CD4-positive, alpha-beta T cell treated with Interleukin-2 at 100 ng/mL for 4 hours (primary cell): ENCODE data around the gene GPR108.
"Not testable (repeated sequence)": the region's sequence is repeated elsewhere in the genome, so short reads cannot be mapped to it uniquely, and the experiment has no call there.

Experiments used
- DNase-seq: peaks from one replicate; pipeline ENCODE4 v3.0.0-alpha.2; 2020; ENCODE audit warnings: low spot score

The GPR108 gene

GRCh38 chr19:6761053-6761676 is 23.8 kb upstream of the GPR108 start:
- no peak for DNase-seq

GRCh38 chr19:6760606-6761005 is 23.2 kb upstream of the GPR108 start:
- DNase-seq: no peak

- DNase-seq: no peak
Measured at GRCh38 chr19:6754653-6755463, 17.5 kb upstream of the GPR108 start.

GRCh38 chr19:6754136-6754535 is 16.8 kb upstream of the GPR108 start:
- DNase-seq: no peak

- peak; percentile 72 for DNase-seq
Measured at GRCh38 chr19:6753178-6754031, 16.0 kb upstream of the GPR108 start.

- no peak for DNase-seq
Measured at GRCh38 chr19:6752256-6753177, 15.1 kb upstream of the GPR108 start.

GRCh38 chr19:6751189-6751588 is 13.8 kb upstream of the GPR108 start:
- no peak for DNase-seq

GRCh38 chr19:6750062-6750461 is 12.7 kb upstream of the GPR108 start:
- DNase-seq: no peak

- DNase-seq: not testable (repeated sequence)
Measured at GRCh38 chr19:6748543-6748942, 11.2 kb upstream of the GPR108 start.

- DNase-seq: no peak
Measured at GRCh38 chr19:6745965-6746364, 8.6 kb upstream of the GPR108 start.

GRCh38 chr19:6744381-6745301 is 7.3 kb upstream of the GPR108 start:
- no peak for DNase-seq

- DNase-seq: no peak
Measured at GRCh38 chr19:6743714-6744380, 6.5 kb upstream of the GPR108 start.

GRCh38 chr19:6743066-6743465 is 5.7 kb upstream of the GPR108 start:
- DNase-seq: no peak

- no peak for DNase-seq
Measured at GRCh38 chr19:6740589-6741343, 3.4 kb upstream of the GPR108 start.

GRCh38 chr19:6739883-6740588 is 2.7 kb upstream of the GPR108 start:
- no peak for DNase-seq

GRCh38 chr19:6739390-6739882 is 2.1 kb upstream of the GPR108 start, which contains the start of gene TRIP10:
TRIP10 (plus strand) TSS chr19:6739680; CDS start chr19:6739762, 82 bp downstream.
- peak; percentile 84 for DNase-seq

GRCh38 chr19:6738787-6739389 is 1.5 kb upstream of the GPR108 start:
- peak; percentile 14 for DNase-seq
